ENCODE results near the gene CLK4. TPM values are rescaled to one million over a fixed set of nuclear protein-coding genes. Genes with fewer than 3 reads are reported as not detected.

CLK4 gene
- total RNA-seq, result 78.8 TPM

GRCh38 chr5:178626484-178627258 is at the start of gene CLK4:
CLK4 (minus strand) TSS chr5:178627050; CDS start chr5:178623416, 3,634 bp downstream.

GRCh38 chr5:178590141-178590923 is 36.5 kb downstream of the CLK4 start, which contains the start of gene COL23A1:
COL23A1 (minus strand) TSS chr5:178590393.

Other genes with a start within 250 kb of the CLK4 start
- 6.9 TPM for gene COL23A1, start 36.7 kb downstream of the CLK4 start, total RNA-seq
- 18.9 TPM for gene ZNF354A, start 103.6 kb upstream of the CLK4 start, total RNA-seq
- gene ZNF354B, start 232.9 kb upstream of the CLK4 start, total RNA-seq, result 48.2 TPM

Data from camera-type eye (tissue), 1 donor.